ENCODE measurements around the gene BPIFB2.
"Not testable (repeated sequence)": the region's sequence is repeated elsewhere in the genome, so short reads cannot be mapped to it uniquely, and the experiment has no call there.

The BPIFB2 gene

GRCh38 chr20:33042983-33043730, 35.7 kb downstream of the BPIFB2 start:
- DNase-seq (ENCODE audit: low read depth) = no peak

DNA sequence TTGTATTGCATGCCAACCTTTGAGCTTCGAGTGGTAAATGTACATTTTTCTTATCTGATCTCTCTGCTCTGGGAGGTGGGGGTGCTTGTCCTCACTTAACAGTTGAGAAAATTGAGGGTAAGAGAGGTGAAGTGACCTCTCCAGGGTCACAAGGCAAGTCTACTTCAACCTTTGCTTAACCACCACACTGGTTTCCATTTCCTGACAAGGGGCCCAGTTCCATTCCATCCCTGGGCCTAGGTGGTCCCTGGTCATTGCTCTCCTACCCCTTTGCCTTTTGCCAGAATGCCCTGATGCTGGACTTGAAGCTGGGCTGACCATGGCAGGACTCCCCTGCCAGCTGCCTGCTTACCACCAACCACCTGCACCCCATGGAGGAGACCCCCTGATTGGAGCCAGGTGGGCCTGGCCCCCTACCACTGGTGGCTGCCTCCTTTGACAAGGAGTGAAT, 36.3 kb downstream of the BPIFB2 start:
- DNase-seq (ENCODE audit: low read depth) = no peak

- DNase-seq (ENCODE audit: low read depth) = not testable (repeated sequence)
Observed at GRCh38 chr20:33045129-33045721, 37.7 kb downstream of the BPIFB2 start.

- DNase-seq (ENCODE audit: low read depth) = no peak
Observed at GRCh38 chr20:33046412-33046811, 38.9 kb downstream of the BPIFB2 start.

GRCh38 chr20:33051333-33051732, 43.8 kb downstream of the BPIFB2 start:
- DNase-seq (ENCODE audit: low read depth) = no peak

- DNase-seq (ENCODE audit: low read depth) = no peak
Observed at GRCh38 chr20:33053291-33054106, 46.0 kb downstream of the BPIFB2 start, which contains the start of gene BPIFB3. TSS of gene BPIFB3 (plus strand) at chr20:33053903. CDS start at chr20:33055436, 1,533 bp downstream.

DNA sequence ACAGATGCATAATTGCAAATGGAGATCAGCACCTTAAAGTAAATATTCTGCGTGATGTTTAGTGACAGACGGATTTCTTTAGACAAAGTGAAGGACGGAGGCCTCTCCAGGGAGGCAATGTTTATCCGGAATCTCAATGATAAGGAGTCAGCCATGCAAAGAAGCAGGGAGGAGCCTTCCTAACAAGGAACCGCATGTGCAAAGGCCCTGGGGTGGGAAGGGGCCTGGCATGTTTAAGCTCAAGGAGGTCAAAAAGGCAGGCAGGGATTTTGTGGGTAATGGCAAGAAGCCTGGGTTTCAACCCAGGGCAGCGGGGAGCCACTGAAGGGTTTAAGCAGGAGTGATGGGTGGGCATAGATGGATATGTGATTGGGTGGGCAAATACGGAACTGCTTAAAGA, 46.9 kb downstream of the BPIFB2 start:
- DNase-seq (ENCODE audit: low read depth) = no peak

GRCh38 chr20:33054791-33055190, 47.3 kb downstream of the BPIFB2 start:
- no peak for DNase-seq (ENCODE audit: low read depth)

DNA sequence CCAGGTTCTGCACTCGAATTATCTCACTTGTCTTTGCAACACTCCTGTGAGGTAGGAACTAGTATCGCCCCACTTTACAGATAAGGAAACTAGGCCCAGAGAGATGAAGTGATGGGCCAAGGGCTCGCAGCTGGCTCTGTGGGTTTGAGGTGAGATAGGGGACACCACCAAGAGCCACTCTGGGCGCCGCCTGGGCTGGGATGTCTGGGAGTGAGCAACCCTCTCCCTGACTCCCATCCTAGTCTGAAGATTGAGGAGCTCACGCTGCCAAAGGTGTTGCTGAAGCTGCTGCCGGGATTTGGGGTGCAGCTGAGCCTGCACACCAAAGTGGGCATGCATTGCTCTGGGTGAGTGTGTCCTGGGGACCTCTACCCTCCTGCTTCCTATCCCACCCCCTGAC, 51.6 kb downstream of the BPIFB2 start:
- DNase-seq (ENCODE audit: low read depth) = no peak

DNA sequence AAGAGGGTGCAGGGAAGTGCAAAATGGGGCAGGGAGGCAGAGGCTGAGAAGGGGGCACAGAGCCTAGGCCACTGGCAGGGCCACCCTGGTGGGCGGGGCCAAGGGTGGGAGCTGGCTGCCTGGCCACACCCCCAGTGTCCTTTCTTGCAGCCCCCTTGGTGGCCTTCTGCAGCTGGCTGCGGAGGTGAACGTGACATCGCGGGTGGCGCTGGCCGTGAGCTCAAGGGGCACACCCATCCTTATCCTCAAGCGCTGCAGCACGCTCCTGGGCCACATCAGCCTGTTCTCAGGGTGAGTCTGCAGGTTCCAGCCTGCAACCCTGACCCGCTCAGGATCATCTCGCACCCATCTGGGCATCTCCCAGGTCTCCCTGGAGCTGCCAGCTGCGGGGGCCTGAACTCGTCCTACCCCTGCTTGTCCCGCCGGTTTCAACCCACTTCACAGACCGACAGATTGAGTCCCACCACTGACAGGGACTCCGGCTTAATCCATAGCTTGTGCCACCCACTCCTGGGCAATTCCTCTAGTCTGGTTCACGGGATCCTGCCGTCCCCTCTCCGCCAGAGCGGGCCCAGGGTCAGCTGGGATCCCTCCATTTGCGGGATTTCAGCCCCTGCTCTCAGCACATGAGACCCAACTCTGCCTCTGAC, 52.4 kb downstream of the BPIFB2 start:
- DNase-seq (ENCODE audit: low read depth) = no peak

- DNase-seq (ENCODE audit: low read depth) = no peak
Observed at GRCh38 chr20:33061658-33062028, 54.1 kb downstream of the BPIFB2 start.

GRCh38 chr20:33062105-33062824, 54.8 kb downstream of the BPIFB2 start:
- no peak for DNase-seq (ENCODE audit: low read depth)

DNA sequence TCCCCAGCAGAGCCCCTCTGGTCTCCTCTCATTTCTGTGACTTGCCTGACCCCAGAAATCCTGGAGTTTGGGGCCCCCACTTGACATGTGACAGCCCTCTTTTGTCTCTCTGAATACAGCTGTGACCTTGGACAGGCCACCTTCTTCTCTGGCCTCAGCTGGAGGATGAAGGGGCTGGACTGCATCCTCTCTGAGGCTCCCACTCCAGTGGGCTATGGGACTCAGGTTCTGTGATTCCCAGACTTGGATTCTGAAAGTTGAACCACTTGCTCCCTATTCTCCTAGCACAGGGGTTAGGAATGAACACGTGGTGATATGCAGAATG, 55.3 kb downstream of the BPIFB2 start:
- DNase-seq (ENCODE audit: low read depth) = no peak

- DNase-seq (ENCODE audit: low read depth) = no peak
Observed at GRCh38 chr20:33063271-33063670, 55.8 kb downstream of the BPIFB2 start.

DNA sequence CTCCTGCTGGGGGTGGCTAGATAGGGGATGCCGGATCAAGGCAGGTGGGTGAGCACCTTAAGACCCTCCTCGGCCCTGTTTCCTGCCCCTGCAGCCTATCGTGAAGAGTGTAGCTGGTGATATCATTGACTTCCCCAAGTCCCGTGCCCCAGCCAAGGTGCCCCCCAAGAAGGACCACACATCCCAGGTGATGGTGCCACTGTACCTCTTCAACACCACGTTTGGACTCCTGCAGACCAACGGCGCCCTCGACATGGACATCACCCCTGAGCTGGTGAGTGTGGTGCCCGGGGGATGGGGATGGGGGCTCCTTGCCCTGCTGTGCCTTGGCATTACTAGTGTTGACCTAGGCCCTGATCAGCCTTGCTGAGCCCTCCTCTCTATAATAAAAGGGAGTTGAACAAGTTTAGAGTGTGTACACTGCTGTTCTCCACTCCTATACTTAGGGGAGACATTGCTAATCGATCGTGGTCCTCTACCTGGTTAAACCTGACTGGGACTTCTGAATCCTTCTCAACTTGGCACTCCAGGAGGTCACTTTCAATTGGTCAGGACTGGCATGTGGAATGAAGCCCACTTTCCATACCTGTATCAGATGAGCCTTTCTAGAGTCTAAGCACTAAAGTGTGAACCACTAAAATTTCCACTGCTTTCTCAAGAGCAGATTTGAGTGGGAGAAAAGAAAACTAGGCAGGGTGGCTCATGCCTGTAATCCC, 57.2 kb downstream of the BPIFB2 start:
- no peak for DNase-seq (ENCODE audit: low read depth)

- no peak for DNase-seq (ENCODE audit: low read depth)
Observed at GRCh38 chr20:33065785-33066184, 58.3 kb downstream of the BPIFB2 start.

DNA sequence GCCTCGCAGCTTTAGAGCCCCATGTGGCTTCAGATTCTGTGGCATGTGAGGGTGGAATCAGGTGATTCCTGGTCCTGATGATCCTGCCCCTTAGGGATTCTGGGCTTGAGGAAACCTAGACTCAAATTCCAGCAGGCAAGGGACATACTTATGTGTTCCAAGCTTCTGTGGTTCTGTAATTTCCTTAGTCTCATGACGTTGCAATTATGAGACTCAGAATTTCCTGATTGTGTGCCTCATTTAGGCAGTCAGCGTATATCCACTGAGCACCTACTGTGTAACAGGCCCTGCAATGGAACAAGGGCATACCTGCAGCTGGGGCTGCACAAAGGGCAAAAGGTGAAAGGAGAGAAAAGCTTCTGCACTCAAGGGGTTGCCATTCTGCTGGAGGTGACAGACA, 60.3 kb downstream of the BPIFB2 start:
- no peak for DNase-seq (ENCODE audit: low read depth)

DNA sequence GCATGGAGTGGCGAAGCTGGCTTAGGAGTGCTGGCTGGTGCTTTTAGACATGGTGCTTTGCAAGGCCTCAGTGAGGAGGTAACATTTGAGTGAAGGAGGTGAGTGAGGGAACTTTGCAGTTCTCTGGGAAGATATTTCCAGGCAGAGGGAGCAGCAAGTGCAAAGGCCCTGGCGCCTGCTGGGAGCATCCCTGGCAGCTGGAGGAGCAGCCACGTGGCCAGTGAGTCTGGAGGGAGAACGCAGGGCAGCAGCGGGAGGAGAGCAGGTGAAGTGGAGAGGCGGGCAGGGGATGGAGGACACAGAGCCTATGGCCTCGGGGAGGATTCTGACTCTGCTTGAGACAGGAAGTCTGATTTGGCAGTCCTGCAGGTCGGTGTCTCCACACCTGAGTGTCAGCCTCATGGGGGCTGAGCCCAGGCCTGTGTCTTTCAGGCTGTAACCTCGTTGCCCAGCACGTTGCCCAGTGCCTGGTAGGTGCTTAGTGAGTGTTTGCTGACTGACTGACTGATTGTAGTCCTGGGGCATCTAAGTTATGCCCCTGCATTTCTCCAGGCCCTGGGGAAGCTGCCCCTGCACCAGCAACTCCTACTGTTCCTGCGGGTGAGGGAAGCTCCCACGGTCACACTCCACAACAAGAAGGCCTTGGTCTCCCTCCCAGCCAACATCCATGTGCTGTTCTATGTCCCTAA, 60.9 kb downstream of the BPIFB2 start:
- DNase-seq (ENCODE audit: low read depth) = no peak

GRCh38 chr20:33069673-33070072, 62.2 kb downstream of the BPIFB2 start:
- no peak for DNase-seq (ENCODE audit: low read depth)

Data from GM04503 (cell line).